ENCODE results near the gene MAP3K5.

DNA sequence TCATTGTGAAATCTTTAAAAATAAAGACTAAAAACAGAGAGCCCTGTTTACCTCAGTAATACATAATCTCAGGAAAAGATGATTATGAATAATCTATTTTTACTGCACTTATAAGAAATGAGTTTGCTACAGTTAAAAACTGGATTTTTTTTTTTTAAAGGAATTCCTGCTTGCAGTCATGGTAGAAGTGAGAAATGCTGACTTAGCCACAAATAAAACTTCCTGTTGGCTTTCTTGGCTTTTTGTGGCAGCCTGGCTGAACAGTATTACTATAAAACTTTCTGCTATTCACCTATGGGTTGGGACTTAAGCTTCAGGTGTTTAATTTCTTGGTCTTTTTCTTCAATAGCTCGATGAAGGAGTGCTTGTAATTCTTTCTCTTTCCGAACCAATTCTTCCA lies 230.1 kb downstream of the MAP3K5 start:
- TF ChIP-seq, protein P1, sequence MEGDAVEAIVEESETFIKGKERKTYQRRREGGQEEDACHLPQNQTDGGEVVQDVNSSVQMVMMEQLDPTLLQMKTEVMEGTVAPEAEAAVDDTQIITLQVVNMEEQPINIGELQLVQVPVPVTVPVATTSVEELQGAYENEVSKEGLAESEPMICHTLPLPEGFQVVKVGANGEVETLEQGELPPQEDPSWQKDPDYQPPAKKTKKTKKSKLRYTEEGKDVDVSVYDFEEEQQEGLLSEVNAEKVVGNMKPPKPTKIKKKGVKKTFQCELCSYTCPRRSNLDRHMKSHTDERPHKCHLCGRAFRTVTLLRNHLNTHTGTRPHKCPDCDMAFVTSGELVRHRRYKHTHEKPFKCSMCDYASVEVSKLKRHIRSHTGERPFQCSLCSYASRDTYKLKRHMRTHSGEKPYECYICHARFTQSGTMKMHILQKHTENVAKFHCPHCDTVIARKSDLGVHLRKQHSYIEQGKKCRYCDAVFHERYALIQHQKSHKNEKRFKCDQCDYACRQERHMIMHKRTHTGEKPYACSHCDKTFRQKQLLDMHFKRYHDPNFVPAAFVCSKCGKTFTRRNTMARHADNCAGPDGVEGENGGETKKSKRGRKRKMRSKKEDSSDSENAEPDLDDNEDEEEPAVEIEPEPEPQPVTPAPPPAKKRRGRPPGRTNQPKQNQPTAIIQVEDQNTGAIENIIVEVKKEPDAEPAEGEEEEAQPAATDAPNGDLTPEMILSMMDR (IDR thresholded peaks at IDR 0.05; ENCODE audit: extremely low read depth in 1 of 2, insufficient read depth in 1 of 2, low read depth in 1 of 2, low read length in 2 of 2): no peak
- TF ChIP-seq EZH2 (IDR thresholded peaks at IDR 0.05; ENCODE audit: borderline replicate concordance, low read depth, low read length, severe bottlenecking) (no peak), POLR2AphosphoS5 (IDR thresholded peaks at IDR 0.05; ENCODE audit: insufficient read depth, low read depth, low read length) (no peak), MYC (IDR thresholded peaks at IDR 0.05; ENCODE audit: low read depth, low read length) (no peak), POLR2A (IDR thresholded peaks at IDR 0.05; ENCODE audit: low read depth, low read length) (no peak)
- TF ChIP-seq, protein P2, sequence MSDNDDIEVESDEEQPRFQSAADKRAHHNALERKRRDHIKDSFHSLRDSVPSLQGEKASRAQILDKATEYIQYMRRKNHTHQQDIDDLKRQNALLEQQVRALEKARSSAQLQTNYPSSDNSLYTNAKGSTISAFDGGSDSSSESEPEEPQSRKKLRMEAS (IDR thresholded peaks at IDR 0.05; ENCODE audit: insufficient read depth, insufficient read length): no peak

Data from endothelial cell of umbilical vein (primary cell).